Ovary (tissue), 9 donors: ENCODE measurements around the gene CPPED1. TPM values are rescaled to one million over a fixed set of nuclear protein-coding genes. Genes with fewer than 3 reads are reported as not detected.

ENCODE experiments used
- DNase-seq, 5 donors: peaks; one replicate each; pipeline ENCODE4 v3.0.0-alpha.2; 2019 to 2020
- H3K27ac ChIP-seq, 2 donors: fragments of 200-600 bp; one replicate each; pipeline versions ENCODE4 v1.5.1 to v1.8.0; 2019 to 2022
- H3K27me3 ChIP-seq: fragments of 200-600 bp; one replicate; pipeline ENCODE4 v1.8.0; 2022
- H3K36me3 ChIP-seq: fragments of 200-600 bp; sonication (generic); one replicate; pipeline ENCODE4 v1.5.1; 2019
- H3K4me1 ChIP-seq: one replicate; pipeline ENCODE4 v1.8.1; 2013; ENCODE audit warnings: mild to moderate bottlenecking, moderate library complexity; ENCODE audit not compliant: insufficient read depth
- H3K4me3 ChIP-seq: fragments of 200-600 bp; sonication (generic); one replicate; pipeline ENCODE4 v1.5.1; 2017
- H3K9me3 ChIP-seq, 2 donors: fragments of 200-600 bp in 1 of 2; sonication (generic) in 1 of 2; one replicate each; pipeline versions ENCODE4 v1.5.1 to v1.8.1; 2013 to 2019; ENCODE audit warnings: mild to moderate bottlenecking in 1 of 2, moderate library complexity in 1 of 2
- EP300 ChIP-seq: sonication (generic); formaldehyde crosslinking; IDR thresholded peaks from one replicate; pipeline ENCODE4 v1.6.1; 2017; ENCODE audit warnings: antibody characterized with exemption
- POLR2A ChIP-seq: fragments of 450-650 bp; IDR thresholded peaks from one replicate; pipeline ENCODE4 v1.6.1; 2017; ENCODE audit warnings: antibody characterized with exemption, mild to moderate bottlenecking, moderate library complexity
- WGBS, 3 donors: extraction: QIAGEN DNeasy Blood & Tissue Kit in 1 of 3; methylation state at CpG; one replicate each; pipeline versions ENCODE4 v1.1.5 to v1.1.7; 2013 to 2017; 5-methylcytosine and 5-hydroxymethylcytosine counted together
- intact Hi-C, 4 donors: fragments of 100-400 bp; cut with DNase I; formaldehyde crosslinking; loops; one replicate each; pipeline versions ENCODE4 v1.11.0 to v1.15.1; 2022 to 2023
- polyA plus RNA-seq, 2 donors: library from polyadenylated mRNA; stranded (reverse); fragments of 200-250 nt in 1 of 2; fragments of 350-450 nt in 1 of 2; fragmentation: Illumina TruSeq in 1 of 2; extraction: RNeasy Lipid Tissue Mini Kit (QIAGEN cat#74804) in 1 of 2; gene quantifications; one replicate each; pipeline ENCODE4 v1.2.3, GENCODE V29; 2013 to 2014
- total RNA-seq, 7 donors: library from RNA; depleted of rRNA in 2 of 7; stranded (reverse); fragments of >200 nt in 2 of 7; fragmentation: NEBNext Ultra II Directional in 3 of 7; extraction: Animal tissue kit (Norgen Biotek cat#: 25700) in 3 of 7; gene quantifications; one replicate each; pipeline versions ENCODE4 v1.1.0 to v1.2.4, GENCODE V29; 2016 to 2023
- TF ChIP-seq, protein P1 (sequence below), 3 donors: fragments of 450-650 bp in 2 of 3; fragments of 200-600 bp in 1 of 3; IDR thresholded peaks; one replicate each; pipeline versions ENCODE4 v1.5.1 to v1.8.0; 2016 to 2022; ENCODE audit warnings: antibody characterized with exemption in 3 of 3, mild to moderate bottlenecking in 1 of 3
- donor health status: DM: no; HTN: no; CAD: no; lungs with moderate emphysema.
- donor health status: DM: no; HTN: no; CAD: no.
- donor health status: Bipolar disorder and iron deficiency.
- donor health status: DM: yes; HTN: yes; CAD: no.
- donor health status: DM: no; HTN: no; CAD: no.
- donor health status: DM: yes; HTN: yes; CAD: no.

The CPPED1 gene
- total and polyA plus RNA-seq, 9 donors: 6.0 to 23.3 (median 13.0) TPM

DNA sequence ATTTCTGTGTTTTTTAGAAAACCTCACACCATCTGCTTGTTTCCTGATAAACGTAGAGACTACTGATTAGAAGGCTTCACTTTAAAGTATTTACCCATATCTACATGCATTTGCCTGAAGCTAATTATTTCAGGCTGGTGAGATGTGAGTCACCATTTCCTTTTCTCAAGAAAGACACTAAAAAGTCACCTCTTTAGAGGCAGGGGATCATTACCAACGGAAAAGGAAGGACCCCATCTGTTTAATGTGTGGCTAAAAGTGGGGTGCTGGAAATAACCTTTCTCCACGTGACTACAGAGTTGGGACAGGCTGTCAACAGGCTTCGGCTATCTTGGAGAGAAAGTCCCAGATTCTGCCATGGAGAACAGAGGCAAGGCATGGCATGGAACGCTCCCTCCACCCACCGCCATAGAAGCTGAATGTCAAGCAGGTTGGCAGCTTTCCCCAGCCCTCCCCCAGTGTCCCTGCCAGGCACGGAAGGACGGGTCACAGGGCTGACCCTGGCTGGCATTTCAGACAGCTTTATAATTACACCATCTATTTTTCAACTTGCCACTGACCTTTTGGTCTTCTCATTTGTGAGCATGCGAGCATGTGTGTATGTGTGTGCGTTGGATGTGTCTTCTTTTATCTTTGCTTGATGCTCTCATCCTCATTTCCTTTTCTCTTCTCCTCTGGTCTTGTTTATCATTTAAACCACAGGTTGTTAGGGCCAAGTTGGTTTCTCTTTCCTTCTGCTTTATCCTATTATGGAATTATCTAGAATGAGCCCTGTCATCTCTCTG lies 157.0 kb downstream of the CPPED1 start:
- H3K9me3 ChIP-seq: no peaks in the 10 kb centered on the region
- H3K27me3 ChIP-seq: no peaks in the 10 kb centered on the region
- TF ChIP-seq, protein P1, sequence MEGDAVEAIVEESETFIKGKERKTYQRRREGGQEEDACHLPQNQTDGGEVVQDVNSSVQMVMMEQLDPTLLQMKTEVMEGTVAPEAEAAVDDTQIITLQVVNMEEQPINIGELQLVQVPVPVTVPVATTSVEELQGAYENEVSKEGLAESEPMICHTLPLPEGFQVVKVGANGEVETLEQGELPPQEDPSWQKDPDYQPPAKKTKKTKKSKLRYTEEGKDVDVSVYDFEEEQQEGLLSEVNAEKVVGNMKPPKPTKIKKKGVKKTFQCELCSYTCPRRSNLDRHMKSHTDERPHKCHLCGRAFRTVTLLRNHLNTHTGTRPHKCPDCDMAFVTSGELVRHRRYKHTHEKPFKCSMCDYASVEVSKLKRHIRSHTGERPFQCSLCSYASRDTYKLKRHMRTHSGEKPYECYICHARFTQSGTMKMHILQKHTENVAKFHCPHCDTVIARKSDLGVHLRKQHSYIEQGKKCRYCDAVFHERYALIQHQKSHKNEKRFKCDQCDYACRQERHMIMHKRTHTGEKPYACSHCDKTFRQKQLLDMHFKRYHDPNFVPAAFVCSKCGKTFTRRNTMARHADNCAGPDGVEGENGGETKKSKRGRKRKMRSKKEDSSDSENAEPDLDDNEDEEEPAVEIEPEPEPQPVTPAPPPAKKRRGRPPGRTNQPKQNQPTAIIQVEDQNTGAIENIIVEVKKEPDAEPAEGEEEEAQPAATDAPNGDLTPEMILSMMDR (IDR thresholded peaks at IDR 0.05): no peak
- TF ChIP-seq POLR2A: no peak
- no peak for TF ChIP-seq EP300
- no peaks in the 10 kb centered on the region for H3K36me3 ChIP-seq
- no peak overlapping the region for H3K27ac ChIP-seq
- H3K4me1 ChIP-seq: no peaks in the 10 kb centered on the region
- no peak for DNase-seq
- 17 to 24% (median 21%) methylated on average over 10 of the region's 10 CpGs for WGBS, 3 donors
- no peak overlapping the region for H3K4me3 ChIP-seq
- intact Hi-C loops: loop anchor here in 1 of 4 donors (10.0 kb wide), 1 partner anchor 58 kb away; no protein-coding TSS in a partner anchor

DNA sequence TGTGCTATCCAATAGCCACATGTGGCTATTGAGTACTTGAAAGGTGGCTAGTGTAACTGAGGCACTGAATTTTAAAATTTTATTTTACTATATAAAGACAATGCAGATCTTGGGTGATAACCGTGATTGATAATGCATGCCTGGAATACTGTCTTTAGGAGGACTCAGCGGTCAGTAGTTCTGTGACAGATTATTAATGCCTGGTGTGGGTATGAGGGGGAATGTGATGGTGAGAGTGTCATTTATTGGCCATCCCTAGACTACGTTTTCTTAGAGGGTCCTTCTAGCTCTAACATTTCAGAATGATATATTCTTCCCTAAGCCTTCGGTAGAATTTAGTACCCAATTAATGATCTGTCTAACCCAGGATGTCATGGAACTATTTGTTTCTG lies 157.6 kb downstream of the CPPED1 start:
- Histone ChIP-seq H3K27ac (no peak overlapping the region), H3K36me3 (no peaks in the 10 kb centered on the region), H3K4me1 (no peaks in the 10 kb centered on the region), H3K4me3 (no peak overlapping the region), H3K9me3 (no peaks in the 10 kb centered on the region), H3K27me3 (no peaks in the 10 kb centered on the region)
- TF ChIP-seq POLR2A (no peak), EP300 (no peak)
- TF ChIP-seq, protein P1 (IDR thresholded peaks at IDR 0.05): no peak
- 41% methylated on average over 4 of the region's 4 CpGs for WGBS, 3 donors
- no peak for DNase-seq
- intact Hi-C loops: loop anchor here in 1 of 4 donors (10.0 kb wide), 1 partner anchor 59 kb away; no protein-coding TSS in a partner anchor

DNA sequence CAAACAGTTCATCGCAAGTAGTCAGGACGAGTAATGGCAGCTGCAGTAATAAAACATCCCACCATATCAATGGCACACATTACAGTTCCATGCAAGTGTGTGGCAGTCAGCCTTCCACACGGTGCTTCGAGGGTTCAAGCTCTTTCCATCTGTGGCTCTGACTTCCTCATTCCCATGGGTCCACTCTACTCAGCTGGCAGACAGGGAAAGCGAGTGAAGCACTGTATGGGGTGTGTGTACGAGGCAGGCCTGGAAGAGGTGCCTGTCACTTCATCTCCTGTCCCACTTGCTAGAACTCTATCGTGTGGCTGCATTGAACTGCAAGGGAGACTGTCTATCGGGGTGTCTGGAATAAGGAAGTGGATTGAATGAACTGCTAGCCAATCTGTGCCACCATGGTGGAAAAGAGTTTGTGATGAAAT lies 160.6 kb downstream of the CPPED1 start:
- H3K9me3 ChIP-seq: no peaks in the 10 kb centered on the region
- no peak for DNase-seq
- intact Hi-C loops: loop anchor here in 1 of 4 donors (10.0 kb wide), 1 partner anchor 62 kb away; no protein-coding TSS in a partner anchor

DNA sequence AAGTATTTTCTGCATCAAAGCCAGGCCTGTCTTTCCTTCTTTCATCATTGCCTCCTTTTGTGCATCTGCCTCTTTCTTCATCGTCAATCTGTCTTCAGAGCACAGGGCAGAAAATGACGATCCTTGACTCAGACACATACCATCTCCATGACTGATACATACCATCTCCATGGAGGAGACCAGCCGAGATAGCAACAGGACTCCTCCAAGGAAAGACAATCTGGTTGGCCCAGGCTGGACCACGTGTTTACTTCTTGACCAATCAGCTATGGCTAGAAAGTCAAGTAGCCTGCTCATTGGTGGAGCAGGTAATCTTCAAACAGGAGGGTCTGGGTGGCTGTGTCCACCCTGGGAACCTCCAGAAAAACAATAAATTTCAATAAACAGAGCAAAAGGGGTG lies 164.6 kb downstream of the CPPED1 start:
- 59 to 87% (median 61%) methylated on average over 3 to 4 of the region's 4 CpGs for WGBS, 3 donors
- TF ChIP-seq POLR2A (no peak), EP300 (no peak)
- TF ChIP-seq, protein P1 (IDR thresholded peaks at IDR 0.05): no peak
- H3K4me3 ChIP-seq: no peak overlapping the region
- no peaks in the 10 kb centered on the region for H3K27me3 ChIP-seq
- H3K36me3 ChIP-seq: no peaks in the 10 kb centered on the region
- DNase-seq: no peak
- no peaks in the 10 kb centered on the region for H3K9me3 ChIP-seq
- H3K4me1 ChIP-seq: no peaks in the 10 kb centered on the region
- H3K27ac ChIP-seq: no peak overlapping the region
- intact Hi-C loops: no loop called here

More for the DNA sequence above, 160.6 kb downstream of the CPPED1 start:
- no peak overlapping the region for H3K4me3 ChIP-seq
- H3K4me1 ChIP-seq: no peaks in the 10 kb centered on the region
- H3K27me3 ChIP-seq: no peaks in the 10 kb centered on the region
- 86 to 90% (median 90%) methylated on average over 8 of the region's 8 CpGs for WGBS, 3 donors
- H3K36me3 ChIP-seq: no peaks in the 10 kb centered on the region
- no peak overlapping the region for H3K27ac ChIP-seq
- TF ChIP-seq EP300: no peak
- no peak for TF ChIP-seq POLR2A
- TF ChIP-seq, protein P1 (IDR thresholded peaks at IDR 0.05): no peak
